A549 (cell line): ENCODE data around the gene ADAMTS2. TPM values are rescaled to one million over a fixed set of nuclear protein-coding genes. Genes with fewer than 3 reads are reported as not detected.

Source experiments
- ATAC-seq, 2 experiments: fragments of 200-7000 bp in 1 of 2; fragments of >200 bp in 1 of 2; cut with Nextera tagmentation in 1 of 2; cut with Tn5 transposase in 1 of 2; 3 replicates each; pipeline versions ENCODE4 v1.8.0 to v1.9.1; 2018 to 2020; ENCODE audit warnings: mild to moderate bottlenecking in 1 of 2, moderate library complexity in 1 of 2
- CTCF ChIA-PET: fragments of 300-600 bp; sonication (Branson Sonifier 250); formaldehyde crosslinking; extraction: SDS; loops from one replicate; lab custom pipeline; 2021; ENCODE audit warnings: antibody characterized with exemption, inconsistent platforms; lab: Yijun Ruan, JAX
- POLR2A ChIA-PET: fragments of 350-600 bp; formaldehyde crosslinking; extraction: SDS; loops from one replicate; lab custom pipeline; 2021; ENCODE audit warnings: antibody characterized with exemption, inconsistent platforms; lab: Yijun Ruan, JAX
- DNase-seq, 2 experiments: peaks; one replicate each; pipeline versions ENCODE4 v3.0.0 to v3.0.0-alpha.2; 2011 to 2016; ENCODE audit warnings: low read depth in 1 of 2, low spot score in 1 of 2
- FAIRE-seq: peaks from 2 replicates; lab custom pipeline; 2011; peaks lifted over from hg19 to GRCh38; lab: Jason Lieb, UNC
- H3K27ac ChIP-seq, 2 experiments: fragments of >200 bp; sonication (Bioruptor Twin); formaldehyde crosslinking; 3 replicates each; pipeline ENCODE4 v1.5.1; 2016 to 2017
- H3K4me1 ChIP-seq: fragments of >200 bp; sonication (Bioruptor Twin); formaldehyde crosslinking; 3 replicates; pipeline ENCODE4 v1.6.1; 2016
- H3K4me2 ChIP-seq: fragments of >200 bp; sonication (Bioruptor Twin); formaldehyde crosslinking; 3 replicates; pipeline ENCODE4 v1.6.1; 2016
- H3K4me3 ChIP-seq: fragments of >200 bp; sonication (Bioruptor Twin); formaldehyde crosslinking; 3 replicates; pipeline ENCODE4 v1.5.1; 2016
- H3K9me3 ChIP-seq: fragments of >200 bp; sonication (Bioruptor Twin); formaldehyde crosslinking; 3 replicates; pipeline ENCODE4 v1.6.1; 2016
- ATOH8 ChIP-seq: fragments of 250-450 bp; sonication (Bioruptor Pico); IDR thresholded peaks from 2 replicates; pipeline ENCODE4 v1.5.0; 2020; ENCODE audit warnings: low read depth, mild to moderate bottlenecking, moderate library complexity
- BCL3 ChIP-seq: fragments of >200 bp; sonication (Bioruptor Twin); formaldehyde crosslinking; IDR thresholded peaks from 3 replicates; pipeline ENCODE4 v1.6.1; 2016
- BHLHE40 ChIP-seq: IDR thresholded peaks from 2 replicates; pipeline ENCODE4 v1.6.1; 2012; ENCODE audit warnings: low read depth, low read length, inconsistent platforms
- CBX8 ChIP-seq: fragments of 200-600 bp; sonication (generic); IDR thresholded peaks from 2 replicates; pipeline ENCODE4 v1.6.1; 2016
- CHD2 ChIP-seq: fragments of 150-350 bp; IDR thresholded peaks from 2 replicates; pipeline ENCODE4 v1.6.1; 2014; ENCODE audit warnings: low read length; ENCODE audit not compliant: partially characterized antibody
- CHD4 ChIP-seq: fragments of 200-600 bp; sonication (generic); IDR thresholded peaks from 2 replicates; pipeline ENCODE4 v1.6.1; 2016; ENCODE audit warnings: antibody characterized with exemption, mild to moderate bottlenecking, borderline replicate concordance
- FOSB ChIP-seq: fragments of 250-450 bp; sonication (Bioruptor Pico); IDR thresholded peaks from 2 replicates; pipeline ENCODE4 v1.5.0; 2020; ENCODE audit warnings: mild to moderate bottlenecking, moderate library complexity
- FOSL2 ChIP-seq, 2 experiments: fragments of 450-650 bp in 1 of 2; fragments of >200 bp in 1 of 2; sonication (Bioruptor Twin) in 1 of 2; formaldehyde crosslinking; IDR thresholded peaks; 2 replicates each; pipeline versions ENCODE4 v1.5.0 to v1.6.1; 2016 to 2020; ENCODE audit warnings: mild to moderate bottlenecking in 1 of 2, moderate library complexity in 1 of 2
- HDAC2 ChIP-seq: fragments of 200-600 bp; sonication (generic); IDR thresholded peaks from 2 replicates; pipeline ENCODE4 v1.6.1; 2016
- HES2 ChIP-seq: fragments of >200 bp; sonication (Bioruptor Twin); formaldehyde crosslinking; IDR thresholded peaks from 2 replicates; pipeline ENCODE4 v1.6.1; 2016
- PBX3 ChIP-seq: IDR thresholded peaks from 2 replicates; pipeline ENCODE4 v1.6.1; 2012
- PHF8 ChIP-seq: fragments of 200-600 bp; sonication (generic); IDR thresholded peaks from 2 replicates; pipeline ENCODE4 v1.6.1; 2016; ENCODE audit warnings: low read depth, mild to moderate bottlenecking, antibody characterized with exemption, moderate library complexity, borderline replicate concordance
- POLR2AphosphoS2 ChIP-seq: conservative IDR thresholded peaks from 2 replicates; pipeline ENCODE4 v1.6.1; 2012; ENCODE audit warnings: low read length, improper control_type of control experiment, inconsistent platforms
- RAD21 ChIP-seq, 2 experiments: fragments of >200 bp in 1 of 2; sonication (Bioruptor Twin) in 1 of 2; formaldehyde crosslinking in 1 of 2; IDR thresholded peaks in 1 of 2; conservative IDR thresholded peaks in 1 of 2; 2 replicates in 1 of 2; 3 replicates in 1 of 2; pipeline ENCODE4 v1.6.1; 2012 to 2018; ENCODE audit warnings: inconsistent platforms in 1 of 2
- RCOR1 ChIP-seq: fragments of 150-350 bp; IDR thresholded peaks from 2 replicates; pipeline ENCODE4 v1.6.1; 2014; ENCODE audit warnings: antibody characterized with exemption, low read length, low read depth
- SMC3 ChIP-seq: fragments of >200 bp; sonication (Bioruptor Twin); formaldehyde crosslinking; IDR thresholded peaks from 3 replicates; pipeline ENCODE4 v1.6.1; 2018; ENCODE audit warnings: inconsistent platforms
- TP53 ChIP-seq: fragments of 250-450 bp; sonication (Bioruptor Pico); IDR thresholded peaks from 2 replicates; pipeline ENCODE4 v1.5.0; 2021; ENCODE audit warnings: mild to moderate bottlenecking, moderate library complexity
- USF2 ChIP-seq: fragments of 450-650 bp; IDR thresholded peaks from 2 replicates; pipeline ENCODE4 v1.6.1; 2014; ENCODE audit warnings: antibody characterized with exemption
- WGBS: methylation state at CpG from one replicate; pipeline ENCODE4 v1.1.6; 2017; ENCODE audit errors: missing lambda C conversion rate; 5-methylcytosine and 5-hydroxymethylcytosine counted together
- polyA plus RNA-seq, 4 experiments: library from polyadenylated mRNA; depleted of rRNA in 3 of 4; stranded (reverse); fragments of >200 nt; fragmentation: RNase III in 1 of 4; extraction: RNeasy Plus Mini Kit Qiagen cat#74134 plus additional on column Dnase treatment in 1 of 4; gene quantifications; 2 replicates in 3 of 4; 3 replicates in 1 of 4; pipeline ENCODE4 v1.2.3, GENCODE V29; 2011 to 2017

ADAMTS2 gene
- polyA plus RNA-seq, 2 of the 4 experiments (the other 2 are of a cell fraction), result not detected

- Histone ChIP-seq H3K9me3 (peaks cover 19% of the 10 kb centered on the region; the same call in 2 of the 3 replicates), H3K4me3 (no peak overlapping the region), H3K4me1 (no peaks in the 10 kb centered on the region), H3K4me2 (no peak overlapping the region), H3K27ac (no peak overlapping the region)
- CTCF ChIA-PET, result no interaction called here
- WGBS, result 55% methylated on average over 12 of the region's 13 CpGs
- no peak for TF ChIP-seq CBX8
- no peak for TF ChIP-seq USF2
- TF ChIP-seq ATOH8 (CRISPR knock-in tag), result no peak
- TF ChIP-seq HDAC2, result no peak
- TF ChIP-seq TP53 (CRISPR knock-in tag), result no peak
- no peak for TF ChIP-seq RCOR1
- no peak for TF ChIP-seq CHD4
- no peak for TF ChIP-seq PBX3
- no peak for TF ChIP-seq PHF8
- no peak for TF ChIP-seq BHLHE40
- ATAC-seq, result no peak
- POLR2A ChIA-PET, result no interaction called here
- no peak for FAIRE-seq
- no peak for DNase-seq
These were observed 157.3 kb downstream of the ADAMTS2 start for GRCh38 chr5:179187681-179188575.

GRCh38 chr5:179187229-179187678 is 158.0 kb downstream of the ADAMTS2 start:
- CTCF ChIA-PET, result no interaction called here
- DNase-seq, result no peak

More at GRCh38 chr5:179187229-179187678, 158.0 kb downstream of the ADAMTS2 start:
- H3K9me3 ChIP-seq, result peaks cover 19% of the 10 kb centered on the region; the same call in 2 of the 3 replicates
- H3K4me1 ChIP-seq, result no peaks in the 10 kb centered on the region
- ATAC-seq (no peak), FAIRE-seq (no peak)
- no peak for TF ChIP-seq PBX3
- no peak for TF ChIP-seq BCL3
- no peak for TF ChIP-seq FOSB (CRISPR knock-in tag)
- TF ChIP-seq HES2, result no peak
- no peak for TF ChIP-seq RAD21 (conservative IDR thresholded peaks at IDR 0.05 in 1 of 2, IDR thresholded peaks at IDR 0.05 in 1 of 2)
- no peak for TF ChIP-seq POLR2AphosphoS2
- TF ChIP-seq SMC3, result no peak
- TF ChIP-seq CBX8, result no peak
- TF ChIP-seq FOSL2 (IDR thresholded peaks at IDR 0.05), result no peak
- TF ChIP-seq FOSL2 (CRISPR knock-in tag; IDR thresholded peaks at IDR 0.05), result no peak
- no peak for TF ChIP-seq CHD2
- H3K27ac ChIP-seq, result no peak overlapping the region
- no peak overlapping the region for H3K4me3 ChIP-seq
- 39% methylated on average over 7 of the region's 9 CpGs for WGBS
- H3K4me2 ChIP-seq, result no peak overlapping the region
- POLR2A ChIA-PET, result no interaction called here
